HUES48 (cell line): ENCODE measurements around the gene EXOC4.

ENCODE experiments used
- H3K27ac ChIP-seq: one replicate; pipeline ENCODE4 v1.7.0; 2013; ENCODE audit warnings: low read depth, low read length, inconsistent platforms
- H3K27me3 ChIP-seq: 2 replicates; pipeline ENCODE4 v1.6.1; 2013; ENCODE audit warnings: mild to moderate bottlenecking, low read length; ENCODE audit not compliant: control insufficient read depth, insufficient read depth
- H3K36me3 ChIP-seq: 2 replicates; pipeline ENCODE4 v1.6.1; 2013; ENCODE audit warnings: low read length; ENCODE audit not compliant: control insufficient read depth, insufficient read depth
- H3K4me1 ChIP-seq: 2 replicates; pipeline ENCODE4 v1.6.1; 2013; ENCODE audit warnings: mild to moderate bottlenecking, low read length; ENCODE audit not compliant: control insufficient read depth, insufficient read depth
- H3K4me3 ChIP-seq: 2 replicates; pipeline ENCODE4 v1.5.1; 2013; ENCODE audit warnings: mild to moderate bottlenecking, low read depth, low read length
- H3K9ac ChIP-seq: 2 replicates; pipeline ENCODE4 v1.6.1; 2013; ENCODE audit warnings: mild to moderate bottlenecking, low read depth, low read length, moderate library complexity
- H3K9me3 ChIP-seq: 2 replicates; pipeline ENCODE4 v1.6.1; 2013; ENCODE audit warnings: low read length; ENCODE audit not compliant: control insufficient read depth, insufficient read depth

Gene EXOC4

DNA sequence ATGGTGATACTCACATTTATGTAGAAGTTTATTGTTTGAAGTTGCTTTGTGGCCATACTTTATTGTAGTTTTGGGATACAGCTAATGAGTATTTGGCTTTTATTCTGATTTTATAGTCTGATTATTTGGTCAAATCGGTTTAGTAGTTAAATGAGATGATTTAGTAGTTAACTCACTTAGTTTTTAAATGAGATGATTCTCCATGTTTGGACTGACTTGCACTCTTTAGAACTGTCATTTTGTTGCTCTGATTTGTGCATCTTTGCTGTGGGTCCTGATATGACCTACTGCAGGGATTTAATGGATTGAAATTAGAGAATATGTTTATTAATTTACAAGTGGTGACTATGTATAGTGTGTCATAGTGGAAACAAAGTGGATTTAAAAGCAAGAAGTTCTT is 44.2 kb downstream of the EXOC4 start:
- no peak overlapping the region for H3K4me3 ChIP-seq
- H3K4me1 ChIP-seq, result peaks cover 10% of the 10 kb centered on the region
- no peaks in the 10 kb centered on the region for H3K27me3 ChIP-seq
- no peak overlapping the region for H3K9ac ChIP-seq
- H3K27ac ChIP-seq, result no peak overlapping the region
- no peaks in the 10 kb centered on the region for H3K9me3 ChIP-seq
- no peaks in the 10 kb centered on the region for H3K36me3 ChIP-seq

DNA sequence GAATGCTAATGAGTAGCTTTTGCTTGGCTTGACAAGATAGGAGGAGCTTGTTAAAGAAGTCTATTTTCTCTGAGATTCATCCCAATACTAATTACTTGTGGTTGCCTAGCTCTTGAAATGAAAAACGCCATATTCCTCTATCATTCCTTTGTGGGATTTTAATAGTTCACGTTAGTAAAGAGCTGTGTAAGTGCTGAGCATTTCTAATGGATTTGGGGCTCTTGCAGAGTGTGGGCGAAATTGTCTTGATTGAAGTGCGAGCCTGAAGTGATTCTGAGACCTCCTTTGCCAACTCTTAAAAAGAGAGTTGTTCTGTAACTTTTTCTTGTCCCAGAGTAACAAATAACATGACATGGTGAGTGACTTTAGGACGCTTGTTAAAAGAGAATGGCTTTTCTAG is 45.2 kb downstream of the EXOC4 start:
- no peaks in the 10 kb centered on the region for H3K27me3 ChIP-seq
- H3K4me3 ChIP-seq, result no peak overlapping the region
- H3K9me3 ChIP-seq, result no peaks in the 10 kb centered on the region
- peaks cover 8% of the 10 kb centered on the region for H3K4me1 ChIP-seq
- H3K36me3 ChIP-seq, result no peaks in the 10 kb centered on the region
- H3K9ac ChIP-seq, result no peak overlapping the region
- H3K27ac ChIP-seq, result no peak overlapping the region

DNA sequence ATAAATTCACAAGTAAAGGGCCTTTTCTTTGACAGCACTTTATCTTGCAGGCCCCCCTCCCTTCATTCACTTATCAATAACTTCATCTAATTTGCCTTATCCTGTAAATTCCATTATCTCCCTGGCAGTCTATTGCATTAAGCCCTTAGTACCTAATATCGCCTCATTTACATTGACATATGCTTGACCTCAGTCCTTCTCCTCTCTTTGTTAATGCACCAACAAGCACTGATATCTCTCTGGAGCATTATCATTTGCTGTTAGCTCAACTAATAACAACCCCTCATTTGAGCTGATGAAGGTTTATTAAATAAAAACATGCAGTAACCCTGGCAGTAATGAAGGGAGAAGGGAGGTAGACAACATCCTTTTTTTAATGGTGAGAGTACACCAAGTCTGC is 46.8 kb downstream of the EXOC4 start:
- H3K4me1 ChIP-seq, result no peaks in the 10 kb centered on the region
- H3K4me3 ChIP-seq, result no peak overlapping the region
- H3K36me3 ChIP-seq, result no peaks in the 10 kb centered on the region
- no peaks in the 10 kb centered on the region for H3K9me3 ChIP-seq
- H3K27me3 ChIP-seq, result no peaks in the 10 kb centered on the region
- no peak overlapping the region for H3K27ac ChIP-seq
- no peak overlapping the region for H3K9ac ChIP-seq

DNA sequence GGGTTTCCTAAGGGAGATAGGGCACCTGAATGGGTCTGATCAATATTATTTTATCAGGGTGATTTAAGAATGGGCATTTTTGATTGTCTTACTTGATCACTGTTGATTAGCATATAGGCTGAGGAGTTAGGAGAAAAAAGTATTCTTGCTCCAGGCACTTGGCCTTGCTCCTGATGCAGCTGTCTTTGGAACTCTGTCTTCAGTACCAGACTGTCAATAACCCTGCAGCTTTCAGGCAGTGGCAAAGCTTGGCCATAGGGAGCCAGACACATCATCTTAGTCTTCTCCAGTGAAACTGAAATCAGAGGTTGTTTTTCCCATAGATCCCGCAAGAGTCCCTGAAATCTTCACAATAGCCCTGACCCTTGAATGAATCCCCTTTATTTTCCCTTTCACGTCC is 47.2 kb downstream of the EXOC4 start:
- no peaks in the 10 kb centered on the region for H3K4me1 ChIP-seq
- H3K27ac ChIP-seq, result no peak overlapping the region
- no peaks in the 10 kb centered on the region for H3K27me3 ChIP-seq
- H3K4me3 ChIP-seq, result no peak overlapping the region
- no peaks in the 10 kb centered on the region for H3K36me3 ChIP-seq
- no peak overlapping the region for H3K9ac ChIP-seq
- no peaks in the 10 kb centered on the region for H3K9me3 ChIP-seq

DNA sequence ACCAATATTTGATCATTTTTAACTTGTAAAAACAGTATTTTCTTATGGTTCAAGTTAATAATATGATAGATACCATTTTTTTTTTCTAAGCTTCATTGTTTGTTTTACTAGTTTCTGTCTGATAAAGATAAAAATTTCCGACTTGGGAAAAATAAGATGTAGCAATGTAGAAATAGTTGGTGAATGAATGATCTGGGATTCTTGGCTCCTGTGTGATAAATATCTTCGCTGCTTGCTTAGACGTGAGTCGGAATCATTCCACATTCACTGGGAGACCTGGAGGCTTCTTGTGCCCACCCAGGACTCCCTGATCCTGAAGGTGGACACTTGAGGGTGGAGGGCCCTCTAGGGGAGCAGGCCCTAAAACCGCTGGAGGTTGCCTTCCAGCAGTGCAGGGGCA is 47.9 kb downstream of the EXOC4 start:
- H3K27me3 ChIP-seq, result no peaks in the 10 kb centered on the region
- H3K36me3 ChIP-seq, result peaks cover 4% of the 10 kb centered on the region
- H3K9me3 ChIP-seq, result no peaks in the 10 kb centered on the region
- no peaks in the 10 kb centered on the region for H3K4me1 ChIP-seq
- H3K9ac ChIP-seq, result no peak overlapping the region
- no peak overlapping the region for H3K4me3 ChIP-seq
- H3K27ac ChIP-seq, result no peak overlapping the region

DNA sequence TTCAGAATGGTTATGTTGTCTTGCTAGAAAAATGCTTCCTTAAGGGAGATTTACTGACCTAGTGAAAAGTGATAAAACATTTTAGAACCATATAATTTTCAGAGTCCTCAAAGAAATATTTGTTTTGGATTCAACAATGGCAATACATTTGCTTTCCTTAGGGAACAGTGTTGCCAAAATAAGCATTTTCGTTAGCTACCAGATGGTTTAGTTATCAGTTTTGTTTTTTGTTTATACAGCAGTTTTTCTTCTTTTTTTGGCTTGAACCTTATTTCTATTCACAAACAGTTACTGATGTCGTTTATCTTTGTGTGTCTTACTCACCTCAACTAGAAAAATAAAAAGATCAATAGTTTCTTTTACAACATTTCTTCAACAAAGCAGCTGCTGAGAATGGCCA is 48.6 kb downstream of the EXOC4 start:
- peaks cover 10% of the 10 kb centered on the region for H3K36me3 ChIP-seq
- no peaks in the 10 kb centered on the region for H3K4me1 ChIP-seq
- no peak overlapping the region for H3K27ac ChIP-seq
- no peak overlapping the region for H3K9ac ChIP-seq
- H3K27me3 ChIP-seq, result no peaks in the 10 kb centered on the region
- no peak overlapping the region for H3K4me3 ChIP-seq
- no peaks in the 10 kb centered on the region for H3K9me3 ChIP-seq

DNA sequence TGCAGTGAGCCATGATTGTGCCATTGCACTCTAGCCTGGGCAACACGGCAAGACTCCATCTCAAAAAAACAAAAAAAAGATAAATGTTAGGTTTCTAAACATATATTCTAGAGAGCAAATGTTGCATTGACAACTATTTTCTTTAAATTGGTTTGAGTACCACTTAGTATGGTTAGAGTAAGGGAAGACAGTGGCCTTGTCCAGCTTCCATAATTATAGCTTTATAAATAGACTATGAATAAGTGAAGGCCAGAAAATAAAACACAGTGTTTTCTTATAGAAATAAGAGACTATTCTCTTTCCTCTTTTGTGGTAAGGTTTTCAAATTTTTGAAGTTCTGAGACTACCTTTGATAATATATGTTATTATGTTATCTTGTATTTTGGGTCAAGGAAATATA is 50.5 kb downstream of the EXOC4 start:
- no peaks in the 10 kb centered on the region for H3K4me1 ChIP-seq
- no peak overlapping the region for H3K4me3 ChIP-seq
- no peak overlapping the region for H3K27ac ChIP-seq
- no peaks in the 10 kb centered on the region for H3K27me3 ChIP-seq
- no peak overlapping the region for H3K9ac ChIP-seq
- H3K9me3 ChIP-seq, result no peaks in the 10 kb centered on the region
- peaks cover 27% of the 10 kb centered on the region for H3K36me3 ChIP-seq

DNA sequence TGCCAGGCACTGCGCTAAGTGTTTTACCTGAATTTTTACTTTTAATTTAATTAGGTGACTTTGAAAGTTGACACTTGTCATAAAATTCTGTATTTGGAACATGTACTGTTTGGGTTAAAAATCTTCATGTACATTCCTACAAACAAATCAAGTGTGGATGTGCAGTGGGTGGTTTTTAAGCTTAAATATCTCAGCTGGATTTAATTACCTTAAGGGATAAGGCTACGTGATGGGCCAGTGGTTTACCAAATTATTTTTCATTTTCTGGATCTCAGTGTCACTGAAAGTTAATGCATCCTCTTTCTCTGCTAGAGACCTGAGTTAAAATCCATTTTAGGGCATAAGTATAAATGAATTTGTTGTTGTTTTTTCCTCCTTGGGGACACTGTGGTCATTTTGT is 51.1 kb downstream of the EXOC4 start:
- Histone ChIP-seq H3K9me3 (no peaks in the 10 kb centered on the region), H3K4me1 (no peaks in the 10 kb centered on the region), H3K27me3 (no peaks in the 10 kb centered on the region), H3K9ac (no peak overlapping the region), H3K36me3 (peaks cover 33% of the 10 kb centered on the region), H3K27ac (no peak overlapping the region), H3K4me3 (no peak overlapping the region)

DNA sequence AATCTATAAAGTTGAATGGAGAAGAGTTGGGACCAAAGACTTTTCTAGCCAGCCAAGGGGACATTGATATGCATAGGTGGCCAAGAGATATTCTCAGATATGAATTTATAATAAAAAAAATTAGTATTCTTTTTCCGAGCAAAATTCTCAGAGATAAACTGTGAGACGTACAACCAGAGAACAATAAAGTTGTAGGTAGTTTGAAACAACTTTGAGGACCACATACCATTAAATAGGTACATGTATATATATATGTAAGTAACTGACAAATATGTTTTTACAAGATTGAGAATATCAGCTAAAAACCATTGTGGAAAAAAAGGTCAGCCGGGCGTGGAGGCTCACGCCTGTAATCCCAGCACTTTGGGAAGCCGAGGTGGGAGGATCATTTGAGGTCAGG is 56.5 kb downstream of the EXOC4 start:
- no peaks in the 10 kb centered on the region for H3K27me3 ChIP-seq
- H3K9me3 ChIP-seq, result no peaks in the 10 kb centered on the region
- no peaks in the 10 kb centered on the region for H3K4me1 ChIP-seq
- H3K27ac ChIP-seq, result no peak overlapping the region
- peaks cover 50% of the 10 kb centered on the region for H3K36me3 ChIP-seq
- no peak overlapping the region for H3K4me3 ChIP-seq
- H3K9ac ChIP-seq, result no peak overlapping the region

DNA sequence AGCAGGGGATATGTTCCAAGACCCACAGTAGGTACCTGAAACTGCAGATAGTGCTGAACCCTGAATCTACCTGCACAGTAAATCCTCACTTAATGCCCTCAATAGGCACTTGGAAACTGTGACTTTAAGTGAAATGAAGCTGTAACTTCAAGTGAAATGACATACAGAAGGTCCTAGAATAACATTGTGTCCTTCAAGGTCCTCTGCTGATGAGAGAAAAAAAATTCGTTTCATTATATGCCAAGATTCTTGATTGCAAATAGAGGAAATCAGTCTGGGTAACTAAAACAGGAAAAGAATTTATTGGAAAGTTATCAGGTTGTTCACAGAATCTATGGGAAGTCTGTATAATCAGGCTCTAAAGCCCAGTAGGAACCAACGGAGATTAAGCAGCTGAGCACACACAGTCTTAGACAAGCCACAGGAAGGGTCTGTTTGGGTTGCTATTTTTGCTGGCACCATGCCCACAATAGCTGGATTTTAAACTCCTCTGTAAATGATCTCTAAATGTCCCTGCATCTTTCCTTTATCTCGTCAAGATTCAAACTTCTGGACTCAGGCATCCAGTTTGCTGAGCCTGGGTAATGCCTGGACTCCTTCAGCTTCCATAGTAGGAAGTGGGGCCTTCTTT is 57.5 kb downstream of the EXOC4 start:
- Histone ChIP-seq H3K9ac (no peak overlapping the region), H3K9me3 (no peaks in the 10 kb centered on the region), H3K4me1 (no peaks in the 10 kb centered on the region), H3K27ac (no peak overlapping the region), H3K4me3 (no peak overlapping the region), H3K36me3 (peaks cover 50% of the 10 kb centered on the region), H3K27me3 (no peaks in the 10 kb centered on the region)

DNA sequence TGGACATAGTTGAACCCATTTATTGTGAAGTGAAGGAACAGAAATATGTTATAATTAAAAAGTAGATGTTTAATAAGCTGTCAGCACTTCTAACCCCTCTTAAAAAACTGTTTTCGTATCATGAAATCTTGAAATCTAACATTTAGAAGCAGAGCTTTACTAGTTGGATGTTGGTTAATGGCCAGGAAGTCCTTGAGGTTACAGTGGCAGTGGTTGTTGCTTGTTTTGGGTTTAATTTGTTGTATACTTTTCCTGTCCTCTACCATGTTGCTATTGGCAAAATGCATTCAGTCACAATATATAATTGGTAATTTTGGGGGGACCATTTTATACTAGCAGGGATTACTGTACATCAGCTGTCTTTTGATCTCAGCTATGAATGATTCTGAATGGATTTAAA is 60.7 kb downstream of the EXOC4 start:
- Histone ChIP-seq H3K4me3 (no peak overlapping the region), H3K9ac (no peak overlapping the region), H3K27me3 (no peaks in the 10 kb centered on the region), H3K4me1 (no peaks in the 10 kb centered on the region), H3K27ac (no peak overlapping the region), H3K9me3 (no peaks in the 10 kb centered on the region), H3K36me3 (peaks cover 21% of the 10 kb centered on the region)

DNA sequence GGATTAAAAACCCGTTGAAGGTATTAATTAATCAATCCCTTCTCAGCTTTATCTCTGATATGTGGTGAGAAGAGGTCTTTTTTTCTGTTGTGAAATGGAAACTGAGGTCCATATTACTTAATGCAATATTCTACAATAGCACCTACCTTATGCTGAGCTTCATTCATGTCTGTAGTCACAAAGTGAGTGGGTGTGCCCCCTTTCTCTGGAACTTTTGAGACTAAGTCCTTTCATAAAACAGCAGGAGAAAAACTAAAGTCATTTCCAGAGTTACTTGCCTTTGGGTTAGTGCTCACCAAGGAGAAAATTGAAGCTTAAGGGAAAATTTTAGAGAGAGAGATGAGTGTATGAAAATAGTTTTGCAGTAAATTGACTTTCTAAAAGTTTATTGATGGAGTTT is 61.2 kb downstream of the EXOC4 start:
- no peak overlapping the region for H3K4me3 ChIP-seq
- no peaks in the 10 kb centered on the region for H3K4me1 ChIP-seq
- no peaks in the 10 kb centered on the region for H3K9me3 ChIP-seq
- no peaks in the 10 kb centered on the region for H3K27me3 ChIP-seq
- no peak overlapping the region for H3K9ac ChIP-seq
- H3K36me3 ChIP-seq, result peaks cover 16% of the 10 kb centered on the region
- H3K27ac ChIP-seq, result no peak overlapping the region
